CD4-positive, alpha-beta T cell treated with Interleukin-21 for 1 hour (primary cell): ENCODE data around the gene DDX39B.
"Not testable (repeated sequence)": the region's sequence is repeated elsewhere in the genome, so short reads cannot be mapped to it uniquely, and the experiment has no call there.

Experiments used
- DNase-seq: peaks from one replicate; pipeline ENCODE4 v3.0.0-alpha.2; 2020

DDX39B gene

GRCh38 chr6:31525932-31526591 lies 15.7 kb downstream of the DDX39B start:
- DNase-seq, result no peak

- DNase-seq, result no peak
Measured at GRCh38 chr6:31525553-31525931, 16.3 kb downstream of the DDX39B start.

GRCh38 chr6:31521835-31522234 lies 20.0 kb downstream of the DDX39B start:
- DNase-seq, result no peak

- DNase-seq, result no peak
Measured at GRCh38 chr6:31513456-31514165, 28.2 kb downstream of the DDX39B start.

- DNase-seq, result no peak
Measured at GRCh38 chr6:31510007-31510406, 31.8 kb downstream of the DDX39B start.

GRCh38 chr6:31509036-31509435 lies 32.8 kb downstream of the DDX39B start:
- not testable (repeated sequence) for DNase-seq

GRCh38 chr6:31502586-31502985 lies 39.2 kb downstream of the DDX39B start:
- DNase-seq, result no peak

- DNase-seq, result not testable (repeated sequence)
Measured at GRCh38 chr6:31499648-31500047, 42.2 kb downstream of the DDX39B start.

- DNase-seq, result no peak
Measured at GRCh38 chr6:31498748-31499147, 43.1 kb downstream of the DDX39B start.

- peak; percentile 89 for DNase-seq
Measured at GRCh38 chr6:31497531-31498476, 44.0 kb downstream of the DDX39B start, which contains the start of gene MICB. TSS of gene MICB (plus strand) at chr6:31498145. CDS start at chr6:31498194, 49 bp downstream.

- peak; percentile 32 for DNase-seq
Measured at GRCh38 chr6:31496826-31497225, 45.0 kb downstream of the DDX39B start.

GRCh38 chr6:31495580-31495979 lies 46.2 kb downstream of the DDX39B start:
- DNase-seq, result no peak

- peak; percentile 76 for DNase-seq
Measured at GRCh38 chr6:31493875-31494694, 47.7 kb downstream of the DDX39B start.

- DNase-seq, result not testable (repeated sequence)
Measured at GRCh38 chr6:31493550-31493874, 48.3 kb downstream of the DDX39B start.

- DNase-seq, result no peak
Measured at GRCh38 chr6:31490115-31490873, 51.5 kb downstream of the DDX39B start.

- DNase-seq, result no peak
Measured at GRCh38 chr6:31489086-31489485, 52.7 kb downstream of the DDX39B start.

- not testable (repeated sequence) for DNase-seq
Measured at GRCh38 chr6:31487674-31488073, 54.1 kb downstream of the DDX39B start.

- DNase-seq, result not testable (repeated sequence)
Measured at GRCh38 chr6:31486065-31486837, 55.6 kb downstream of the DDX39B start.

- no peak for DNase-seq
Measured at GRCh38 chr6:31485055-31485454, 56.7 kb downstream of the DDX39B start.

GRCh38 chr6:31483392-31483791 lies 58.4 kb downstream of the DDX39B start:
- DNase-seq, result no peak

- no peak for DNase-seq
Measured at GRCh38 chr6:31480574-31480973, 61.2 kb downstream of the DDX39B start.
